Measurements from ENCODE around the gene TRPM6.

DNA sequence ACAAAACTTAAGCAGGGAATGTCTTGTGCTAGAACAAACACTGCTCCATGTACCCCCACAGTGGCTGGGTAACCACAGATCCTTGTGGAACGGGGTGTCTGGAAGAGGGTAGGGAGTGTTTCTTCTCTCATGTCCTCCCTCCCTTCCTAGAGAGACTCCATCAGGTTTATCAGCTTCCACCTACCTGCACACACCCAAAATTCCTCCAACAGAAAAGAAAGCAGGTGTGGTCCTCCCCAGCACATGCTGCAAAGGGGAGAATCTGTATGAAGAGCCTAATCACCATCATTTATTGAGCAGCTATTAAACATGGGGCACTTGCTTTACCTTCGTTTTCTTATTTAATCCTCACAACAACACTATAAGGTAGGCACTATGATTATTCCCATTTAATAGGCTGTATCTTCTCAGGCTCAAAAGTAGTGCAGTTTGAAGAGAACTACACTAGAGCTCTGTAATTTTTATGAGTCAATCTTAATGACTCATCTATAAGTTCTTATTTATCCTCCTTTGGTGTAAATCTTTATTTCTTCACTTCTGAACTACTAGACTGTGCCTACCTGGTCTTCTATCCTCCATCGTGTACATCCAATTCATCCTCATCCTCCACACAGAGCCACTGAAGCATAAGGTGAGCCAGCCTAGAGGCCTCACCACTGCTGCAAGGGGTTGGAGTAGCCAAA, 33.4 kb upstream of the TRPM6 start:
- TF ChIP-seq ZNF138 (CRISPR knock-in tag; conservative IDR thresholded peaks at IDR 0.05) (no peak), ZNF317 (CRISPR knock-in tag; IDR thresholded peaks at IDR 0.05; ENCODE audit: borderline replicate concordance, low read depth) (no peak), ETV6 (CRISPR knock-in tag; IDR thresholded peaks at IDR 0.05) (no peak), PRRX2 (CRISPR knock-in tag; IDR thresholded peaks at IDR 0.05) (no peak), NR3C1 (CRISPR knock-in tag; conservative IDR thresholded peaks at IDR 0.05; ENCODE audit: low read depth) (no peak), EMX1 (CRISPR knock-in tag; IDR thresholded peaks at IDR 0.05) (no peak), FOXK1 (CRISPR knock-in tag; IDR thresholded peaks at IDR 0.05) (no peak), ZBTB21 (CRISPR knock-in tag; IDR thresholded peaks at IDR 0.05; ENCODE audit: borderline replicate concordance) (no peak)
- TF ChIP-seq, protein P1, sequence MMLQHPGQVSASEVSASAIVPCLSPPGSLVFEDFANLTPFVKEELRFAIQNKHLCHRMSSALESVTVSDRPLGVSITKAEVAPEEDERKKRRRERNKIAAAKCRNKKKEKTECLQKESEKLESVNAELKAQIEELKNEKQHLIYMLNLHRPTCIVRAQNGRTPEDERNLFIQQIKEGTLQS (CRISPR knock-in tag; conservative IDR thresholded peaks at IDR 0.05) = no peak
- TF ChIP-seq, protein P2, sequence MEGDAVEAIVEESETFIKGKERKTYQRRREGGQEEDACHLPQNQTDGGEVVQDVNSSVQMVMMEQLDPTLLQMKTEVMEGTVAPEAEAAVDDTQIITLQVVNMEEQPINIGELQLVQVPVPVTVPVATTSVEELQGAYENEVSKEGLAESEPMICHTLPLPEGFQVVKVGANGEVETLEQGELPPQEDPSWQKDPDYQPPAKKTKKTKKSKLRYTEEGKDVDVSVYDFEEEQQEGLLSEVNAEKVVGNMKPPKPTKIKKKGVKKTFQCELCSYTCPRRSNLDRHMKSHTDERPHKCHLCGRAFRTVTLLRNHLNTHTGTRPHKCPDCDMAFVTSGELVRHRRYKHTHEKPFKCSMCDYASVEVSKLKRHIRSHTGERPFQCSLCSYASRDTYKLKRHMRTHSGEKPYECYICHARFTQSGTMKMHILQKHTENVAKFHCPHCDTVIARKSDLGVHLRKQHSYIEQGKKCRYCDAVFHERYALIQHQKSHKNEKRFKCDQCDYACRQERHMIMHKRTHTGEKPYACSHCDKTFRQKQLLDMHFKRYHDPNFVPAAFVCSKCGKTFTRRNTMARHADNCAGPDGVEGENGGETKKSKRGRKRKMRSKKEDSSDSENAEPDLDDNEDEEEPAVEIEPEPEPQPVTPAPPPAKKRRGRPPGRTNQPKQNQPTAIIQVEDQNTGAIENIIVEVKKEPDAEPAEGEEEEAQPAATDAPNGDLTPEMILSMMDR (IDR thresholded peaks at IDR 0.05) = no peak
- TF ChIP-seq, protein P3, sequence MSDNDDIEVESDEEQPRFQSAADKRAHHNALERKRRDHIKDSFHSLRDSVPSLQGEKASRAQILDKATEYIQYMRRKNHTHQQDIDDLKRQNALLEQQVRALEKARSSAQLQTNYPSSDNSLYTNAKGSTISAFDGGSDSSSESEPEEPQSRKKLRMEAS (CRISPR knock-in tag; IDR thresholded peaks at IDR 0.05) = no peak
- TF ChIP-seq, protein P4, sequence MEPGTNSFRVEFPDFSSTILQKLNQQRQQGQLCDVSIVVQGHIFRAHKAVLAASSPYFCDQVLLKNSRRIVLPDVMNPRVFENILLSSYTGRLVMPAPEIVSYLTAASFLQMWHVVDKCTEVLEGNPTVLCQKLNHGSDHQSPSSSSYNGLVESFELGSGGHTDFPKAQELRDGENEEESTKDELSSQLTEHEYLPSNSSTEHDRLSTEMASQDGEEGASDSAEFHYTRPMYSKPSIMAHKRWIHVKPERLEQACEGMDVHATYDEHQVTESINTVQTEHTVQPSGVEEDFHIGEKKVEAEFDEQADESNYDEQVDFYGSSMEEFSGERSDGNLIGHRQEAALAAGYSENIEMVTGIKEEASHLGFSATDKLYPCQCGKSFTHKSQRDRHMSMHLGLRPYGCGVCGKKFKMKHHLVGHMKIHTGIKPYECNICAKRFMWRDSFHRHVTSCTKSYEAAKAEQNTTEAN (CRISPR knock-in tag; IDR thresholded peaks at IDR 0.05) = no peak
